K562 (cell line): ENCODE results near the gene SORCS2.

Experiments
- BACH1 ChIP-seq: fragments of 200-800 bp; sonication (Bioruptor generic); IDR thresholded peaks from 2 replicates; pipeline ENCODE4 v1.6.1; 2016; ENCODE audit warnings: missing genetic modification characterization, missing compliant biosample characterization
- GATAD2A ChIP-seq: fragments of 450-650 bp; IDR thresholded peaks from 2 replicates; pipeline ENCODE4 v1.6.1; 2017
- HNRNPUL1 ChIP-seq: fragments of 200-400 bp; formaldehyde crosslinking; IDR thresholded peaks from 2 replicates; pipeline ENCODE4 v1.6.1; 2017; ENCODE audit warnings: low read length
- LCOR ChIP-seq: sonication (generic); formaldehyde crosslinking; IDR thresholded peaks from 2 replicates; pipeline ENCODE4 v1.8.0; 2022; ENCODE audit warnings: mild to moderate bottlenecking, missing genetic modification reagents
- NFYB ChIP-seq: IDR thresholded peaks from 2 replicates; pipeline ENCODE4 v1.6.1; 2011; ENCODE audit warnings: mild to moderate bottlenecking, moderate library complexity; ENCODE audit not compliant: insufficient read length; ENCODE audit errors: extremely low read depth
- POLR2A ChIP-seq: fragments of 450-650 bp; conservative IDR thresholded peaks from 2 replicates; pipeline ENCODE4 v1.6.1; 2016
- POLR2AphosphoS5 ChIP-seq: IDR thresholded peaks from 2 replicates; pipeline ENCODE4 v1.6.1; 2011; ENCODE audit warnings: mild to moderate bottlenecking, low read depth, low read length, moderate library complexity; ENCODE audit not compliant: control insufficient read depth, insufficient read depth
- SETDB1 ChIP-seq: IDR thresholded peaks from one replicate; pipeline ENCODE4 v1.6.1; 2012; ENCODE audit warnings: low read length, control low read depth, inconsistent platforms
- ZNF24 ChIP-seq: fragments of 450-650 bp; IDR thresholded peaks from 2 replicates; pipeline ENCODE4 v1.6.1; 2016
- ZNF316 ChIP-seq: fragments of 450-650 bp; IDR thresholded peaks from 2 replicates; pipeline ENCODE4 v1.6.1; 2016
- ZNF507 ChIP-seq: conservative IDR thresholded peaks from 2 replicates; pipeline ENCODE4 v1.6.1; 2017; ENCODE audit warnings: missing genetic modification characterization, missing compliant biosample characterization
- TF ChIP-seq, protein P1 (sequence below), 3 experiments: IDR thresholded peaks in 2 of 3; conservative IDR thresholded peaks in 1 of 3; 2 replicates each; pipeline ENCODE4 v1.5.1; 2011 to 2012; ENCODE audit warnings: low read length in 3 of 3, mild to moderate bottlenecking in 3 of 3, control low read depth in 2 of 3, improper control_type of control experiment in 1 of 3, inconsistent platforms in 1 of 3, low read depth in 1 of 3, mixed read lengths in 1 of 3, moderate library complexity in 1 of 3; ENCODE audit not compliant: insufficient read depth in 2 of 3
- TF ChIP-seq, protein P2 (sequence below): sonication (generic); formaldehyde crosslinking; IDR thresholded peaks from 2 replicates; pipeline ENCODE4 v1.8.1; 2023; ENCODE audit warnings: mild to moderate bottlenecking, missing genetic modification reagents
- TF ChIP-seq, protein P3 (sequence below): sonication (generic); formaldehyde crosslinking; IDR thresholded peaks from 2 replicates; pipeline ENCODE4 v1.8.0; 2022; ENCODE audit warnings: mild to moderate bottlenecking, missing genetic modification reagents

DNA sequence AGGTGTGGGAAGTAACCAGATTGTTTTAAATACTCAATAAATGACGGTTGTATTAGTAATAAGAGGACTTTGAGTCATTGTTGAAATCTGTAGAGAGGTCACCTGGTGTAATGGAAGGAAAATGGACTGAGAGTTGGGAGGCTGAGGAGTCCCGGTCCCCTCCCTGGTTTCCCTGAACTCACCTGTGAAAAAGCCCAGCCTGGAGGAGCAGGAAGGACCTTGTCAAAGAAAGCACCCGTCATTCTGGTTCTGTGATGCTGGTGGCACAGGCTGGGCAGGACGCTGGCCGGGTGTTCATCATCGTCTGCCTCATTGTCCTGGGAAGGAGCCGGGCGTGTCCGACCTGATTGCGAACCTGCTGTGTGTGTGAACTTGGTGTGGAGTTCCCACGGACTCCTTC is 70.8 kb downstream of the SORCS2 start:
- TF ChIP-seq SETDB1 (no peak), POLR2AphosphoS5 (no peak), LCOR (no peak), GATAD2A (no peak), NFYB (no peak), ZNF507 (tag) (no peak), HNRNPUL1 (no peak), ZNF316 (no peak), POLR2A (no peak), ZNF24 (no peak), BACH1 (tag) (no peak)
- TF ChIP-seq, protein P1, sequence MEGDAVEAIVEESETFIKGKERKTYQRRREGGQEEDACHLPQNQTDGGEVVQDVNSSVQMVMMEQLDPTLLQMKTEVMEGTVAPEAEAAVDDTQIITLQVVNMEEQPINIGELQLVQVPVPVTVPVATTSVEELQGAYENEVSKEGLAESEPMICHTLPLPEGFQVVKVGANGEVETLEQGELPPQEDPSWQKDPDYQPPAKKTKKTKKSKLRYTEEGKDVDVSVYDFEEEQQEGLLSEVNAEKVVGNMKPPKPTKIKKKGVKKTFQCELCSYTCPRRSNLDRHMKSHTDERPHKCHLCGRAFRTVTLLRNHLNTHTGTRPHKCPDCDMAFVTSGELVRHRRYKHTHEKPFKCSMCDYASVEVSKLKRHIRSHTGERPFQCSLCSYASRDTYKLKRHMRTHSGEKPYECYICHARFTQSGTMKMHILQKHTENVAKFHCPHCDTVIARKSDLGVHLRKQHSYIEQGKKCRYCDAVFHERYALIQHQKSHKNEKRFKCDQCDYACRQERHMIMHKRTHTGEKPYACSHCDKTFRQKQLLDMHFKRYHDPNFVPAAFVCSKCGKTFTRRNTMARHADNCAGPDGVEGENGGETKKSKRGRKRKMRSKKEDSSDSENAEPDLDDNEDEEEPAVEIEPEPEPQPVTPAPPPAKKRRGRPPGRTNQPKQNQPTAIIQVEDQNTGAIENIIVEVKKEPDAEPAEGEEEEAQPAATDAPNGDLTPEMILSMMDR (IDR thresholded peaks at IDR 0.05 in 2 of 3, conservative IDR thresholded peaks at IDR 0.05 in 1 of 3; ENCODE audit: insufficient read depth in 2 of 3, low read depth in 1 of 3, low read length in 3 of 3): no peak
- TF ChIP-seq, protein P2, sequence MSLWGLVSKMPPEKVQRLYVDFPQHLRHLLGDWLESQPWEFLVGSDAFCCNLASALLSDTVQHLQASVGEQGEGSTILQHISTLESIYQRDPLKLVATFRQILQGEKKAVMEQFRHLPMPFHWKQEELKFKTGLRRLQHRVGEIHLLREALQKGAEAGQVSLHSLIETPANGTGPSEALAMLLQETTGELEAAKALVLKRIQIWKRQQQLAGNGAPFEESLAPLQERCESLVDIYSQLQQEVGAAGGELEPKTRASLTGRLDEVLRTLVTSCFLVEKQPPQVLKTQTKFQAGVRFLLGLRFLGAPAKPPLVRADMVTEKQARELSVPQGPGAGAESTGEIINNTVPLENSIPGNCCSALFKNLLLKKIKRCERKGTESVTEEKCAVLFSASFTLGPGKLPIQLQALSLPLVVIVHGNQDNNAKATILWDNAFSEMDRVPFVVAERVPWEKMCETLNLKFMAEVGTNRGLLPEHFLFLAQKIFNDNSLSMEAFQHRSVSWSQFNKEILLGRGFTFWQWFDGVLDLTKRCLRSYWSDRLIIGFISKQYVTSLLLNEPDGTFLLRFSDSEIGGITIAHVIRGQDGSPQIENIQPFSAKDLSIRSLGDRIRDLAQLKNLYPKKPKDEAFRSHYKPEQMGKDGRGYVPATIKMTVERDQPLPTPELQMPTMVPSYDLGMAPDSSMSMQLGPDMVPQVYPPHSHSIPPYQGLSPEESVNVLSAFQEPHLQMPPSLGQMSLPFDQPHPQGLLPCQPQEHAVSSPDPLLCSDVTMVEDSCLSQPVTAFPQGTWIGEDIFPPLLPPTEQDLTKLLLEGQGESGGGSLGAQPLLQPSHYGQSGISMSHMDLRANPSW (CRISPR knock-in tag): no peak
- TF ChIP-seq, protein P3, sequence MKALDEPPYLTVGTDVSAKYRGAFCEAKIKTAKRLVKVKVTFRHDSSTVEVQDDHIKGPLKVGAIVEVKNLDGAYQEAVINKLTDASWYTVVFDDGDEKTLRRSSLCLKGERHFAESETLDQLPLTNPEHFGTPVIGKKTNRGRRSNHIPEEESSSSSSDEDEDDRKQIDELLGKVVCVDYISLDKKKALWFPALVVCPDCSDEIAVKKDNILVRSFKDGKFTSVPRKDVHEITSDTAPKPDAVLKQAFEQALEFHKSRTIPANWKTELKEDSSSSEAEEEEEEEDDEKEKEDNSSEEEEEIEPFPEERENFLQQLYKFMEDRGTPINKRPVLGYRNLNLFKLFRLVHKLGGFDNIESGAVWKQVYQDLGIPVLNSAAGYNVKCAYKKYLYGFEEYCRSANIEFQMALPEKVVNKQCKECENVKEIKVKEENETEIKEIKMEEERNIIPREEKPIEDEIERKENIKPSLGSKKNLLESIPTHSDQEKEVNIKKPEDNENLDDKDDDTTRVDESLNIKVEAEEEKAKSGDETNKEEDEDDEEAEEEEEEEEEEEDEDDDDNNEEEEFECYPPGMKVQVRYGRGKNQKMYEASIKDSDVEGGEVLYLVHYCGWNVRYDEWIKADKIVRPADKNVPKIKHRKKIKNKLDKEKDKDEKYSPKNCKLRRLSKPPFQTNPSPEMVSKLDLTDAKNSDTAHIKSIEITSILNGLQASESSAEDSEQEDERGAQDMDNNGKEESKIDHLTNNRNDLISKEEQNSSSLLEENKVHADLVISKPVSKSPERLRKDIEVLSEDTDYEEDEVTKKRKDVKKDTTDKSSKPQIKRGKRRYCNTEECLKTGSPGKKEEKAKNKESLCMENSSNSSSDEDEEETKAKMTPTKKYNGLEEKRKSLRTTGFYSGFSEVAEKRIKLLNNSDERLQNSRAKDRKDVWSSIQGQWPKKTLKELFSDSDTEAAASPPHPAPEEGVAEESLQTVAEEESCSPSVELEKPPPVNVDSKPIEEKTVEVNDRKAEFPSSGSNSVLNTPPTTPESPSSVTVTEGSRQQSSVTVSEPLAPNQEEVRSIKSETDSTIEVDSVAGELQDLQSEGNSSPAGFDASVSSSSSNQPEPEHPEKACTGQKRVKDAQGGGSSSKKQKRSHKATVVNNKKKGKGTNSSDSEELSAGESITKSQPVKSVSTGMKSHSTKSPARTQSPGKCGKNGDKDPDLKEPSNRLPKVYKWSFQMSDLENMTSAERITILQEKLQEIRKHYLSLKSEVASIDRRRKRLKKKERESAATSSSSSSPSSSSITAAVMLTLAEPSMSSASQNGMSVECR: no peak
